SU-DHL-6 (cell line): Measurements from ENCODE around the gene RAD51B.

ENCODE experiments used
- H2AFZ ChIP-seq: fragments of 200-600 bp; sonication (generic); 2 replicates; pipeline ENCODE4 v1.6.1; 2014; ENCODE audit warnings: low read depth, mild to moderate bottlenecking, moderate library complexity, mixed read lengths, antibody characterized with exemption, low read length; ENCODE audit not compliant: severe bottlenecking
- H3F3A ChIP-seq: fragments of 200-600 bp; shearing (Covaris generic); 2 replicates; pipeline ENCODE4 v1.6.0; 2016; ENCODE audit warnings: antibody characterized with exemption, mild to moderate bottlenecking; ENCODE audit not compliant: insufficient read depth
- H3K27ac ChIP-seq: fragments of 200-600 bp; sonication (generic); 2 replicates; pipeline ENCODE4 v1.5.1; 2016; ENCODE audit warnings: low read depth, mild to moderate bottlenecking, low read length, moderate library complexity, mixed read lengths
- H3K27me3 ChIP-seq: fragments of 200-600 bp; sonication (generic), shearing (Covaris generic); 2 replicates; pipeline ENCODE4 v1.6.0; 2014; ENCODE audit warnings: mild to moderate bottlenecking, low read length
- H3K36me3 ChIP-seq: fragments of 200-600 bp; sonication (generic); 2 replicates; pipeline ENCODE4 v1.6.1; 2014; ENCODE audit warnings: mild to moderate bottlenecking, low read length, mixed read lengths
- H3K4me2 ChIP-seq: fragments of 300-600, 200-600 bp; shearing (Covaris generic), sonication (generic); 2 replicates; pipeline ENCODE4 v1.6.0; 2014; ENCODE audit warnings: low read length, low read depth, mild to moderate bottlenecking; ENCODE audit not compliant: poor library complexity, severe bottlenecking
- H3K4me3 ChIP-seq: fragments of 200-600 bp; sonication (generic); 2 replicates; pipeline ENCODE4 v1.5.1; 2014; ENCODE audit warnings: antibody characterized with exemption, low read length, mild to moderate bottlenecking, mixed read lengths; ENCODE audit not compliant: insufficient read depth, poor library complexity, severe bottlenecking
- H3K79me2 ChIP-seq: fragments of 200-600 bp; sonication (generic); 2 replicates; pipeline ENCODE4 v1.6.1; 2014; ENCODE audit warnings: mild to moderate bottlenecking, low read length, moderate library complexity; ENCODE audit not compliant: insufficient read depth
- H3K9ac ChIP-seq: fragments of 200-600 bp; sonication (generic); 2 replicates; pipeline ENCODE4 v1.7.0; 2014; ENCODE audit warnings: mild to moderate bottlenecking, low read length
- H3K9me2 ChIP-seq: fragments of 200-600 bp; sonication (generic); replicated peaks from 2 replicates; pipeline ENCODE4 v1.6.1; 2014; ENCODE audit warnings: low read length; ENCODE audit not compliant: insufficient read depth
- H3K9me3 ChIP-seq: fragments of 200-600 bp; sonication (generic); 2 replicates; pipeline ENCODE4 v1.6.1; 2014; ENCODE audit warnings: low read length, mixed read lengths; ENCODE audit not compliant: insufficient read depth
- H4K20me1 ChIP-seq: fragments of 200-600 bp; sonication (generic); 2 replicates; pipeline ENCODE4 v1.6.1; 2014; ENCODE audit warnings: low read depth, mild to moderate bottlenecking, antibody characterized with exemption, low read length, moderate library complexity, mixed read lengths
- CTCF ChIP-seq: fragments of 200-600 bp; sonication (generic); IDR thresholded peaks from one replicate; pipeline ENCODE4 v1.5.1; 2017; ENCODE audit warnings: antibody characterized with exemption, mild to moderate bottlenecking, low read length, moderate library complexity; ENCODE audit not compliant: insufficient read depth, poor library complexity, severe bottlenecking
- EZH2phosphoT487 ChIP-seq: fragments of 200-600 bp; sonication (generic), shearing (Covaris generic); conservative IDR thresholded peaks from 2 replicates; pipeline ENCODE4 v1.6.1; 2018; ENCODE audit warnings: mild to moderate bottlenecking, antibody characterized with exemption, low read length, moderate library complexity, mixed read lengths

RAD51B gene

DNA sequence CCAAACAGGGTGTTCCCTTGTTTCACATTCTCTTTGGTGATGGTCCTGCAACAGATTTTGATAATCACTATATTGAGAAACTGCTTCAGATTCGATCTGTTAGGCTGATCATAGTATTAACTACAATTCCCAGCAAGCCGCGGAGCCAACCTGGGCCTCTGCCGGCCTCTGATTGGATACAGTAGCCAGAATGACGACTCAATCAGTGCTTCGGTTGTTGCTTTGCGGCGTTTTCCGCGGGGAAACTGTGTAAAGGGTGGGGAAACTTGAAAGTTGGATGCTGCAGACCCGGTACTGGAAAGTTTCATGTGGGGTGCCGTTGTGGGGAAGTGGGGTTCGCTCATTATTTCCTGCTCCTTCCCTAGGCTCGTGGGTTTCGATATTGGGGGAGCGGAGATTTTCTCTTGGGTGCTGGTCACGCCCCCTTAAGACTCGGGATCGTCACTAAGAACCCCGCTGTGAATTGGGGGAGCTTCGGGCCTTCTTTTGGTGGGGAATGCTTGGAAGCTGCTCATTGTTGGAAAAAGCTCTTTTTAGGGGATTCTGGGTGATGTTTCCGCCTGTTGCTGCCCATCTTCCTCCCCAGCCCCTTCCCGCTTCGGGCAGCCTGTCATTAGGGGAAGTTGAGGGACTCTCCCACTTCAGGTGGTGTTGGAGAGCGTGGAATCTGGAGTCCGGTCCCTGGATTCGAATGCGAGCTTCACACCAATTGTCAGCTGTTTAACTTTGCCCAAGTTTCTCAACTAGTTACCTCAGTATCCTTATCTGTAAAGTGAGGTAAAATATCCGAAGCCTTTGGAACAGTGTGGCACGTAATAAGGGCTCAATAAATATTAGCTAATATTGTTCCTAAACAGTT, at the start of gene RAD51B:
TSS of gene RAD51B (plus strand) at position 217 of the 859 bp plus-strand sequence.
- Histone ChIP-seq H3F3A (peaks cover 19% of the 10 kb centered on the region), H3K36me3 (no peaks in the 10 kb centered on the region), H3K79me2 (peaks cover 26% of the 10 kb centered on the region), H3K9me2 (no peaks in the 10 kb centered on the region), H3K27me3 (no peaks in the 10 kb centered on the region), H3K9ac (peak within 1 kb of the TSS; percentile 86), H4K20me1 (no peaks in the 10 kb centered on the region), H3K27ac (peak within 1 kb of the TSS; percentile 57), H2AFZ (peak within 1 kb of the TSS; percentile 87), H3K9me3 (no peaks in the 10 kb centered on the region), H3K4me3 (peak within 1 kb of the TSS; percentile 90), H3K4me2 (peak within 1 kb of the TSS; percentile 78)
- no peak for TF ChIP-seq CTCF
- no peak for TF ChIP-seq EZH2phosphoT487

- Histone ChIP-seq H3K9ac (no peak overlapping the region), H4K20me1 (no peaks in the 10 kb centered on the region), H3K79me2 (no peaks in the 10 kb centered on the region), H3F3A (no peaks in the 10 kb centered on the region), H3K27me3 (no peaks in the 10 kb centered on the region), H3K4me2 (no peak overlapping the region), H3K9me2 (no peaks in the 10 kb centered on the region), H3K27ac (no peak overlapping the region), H2AFZ (no peak overlapping the region), H3K4me3 (no peak overlapping the region), H3K36me3 (peaks cover 13% of the 10 kb centered on the region; the same call in 1 of the 2 replicates), H3K9me3 (no peaks in the 10 kb centered on the region)
- no peak for TF ChIP-seq CTCF
- TF ChIP-seq EZH2phosphoT487, result no peak
Observed at GRCh38 chr14:67773844-67774377, 45.7 kb upstream of the RAD51B start.

GRCh38 chr14:67776653-67777322, 42.8 kb upstream of the RAD51B start:
- Histone ChIP-seq H3K4me2 (no peak overlapping the region), H3K27ac (no peak overlapping the region), H3K27me3 (no peaks in the 10 kb centered on the region), H3F3A (no peaks in the 10 kb centered on the region), H3K9ac (no peak overlapping the region), H3K79me2 (no peaks in the 10 kb centered on the region), H3K9me3 (no peaks in the 10 kb centered on the region), H2AFZ (no peak overlapping the region), H4K20me1 (no peaks in the 10 kb centered on the region), H3K36me3 (peaks cover 9% of the 10 kb centered on the region; the same call in 1 of the 2 replicates), H3K4me3 (no peak overlapping the region), H3K9me2 (no peaks in the 10 kb centered on the region)
- TF ChIP-seq CTCF, result no peak
- no peak for TF ChIP-seq EZH2phosphoT487
